ENCODE data around the gene BOD1. TPM values are rescaled to one million over a fixed set of nuclear protein-coding genes. Genes with fewer than 3 reads are reported as not detected.
A peak's percentile ranks its signal among the peaks of the same experiment; 100 is the strongest.

BOD1 gene
- total RNA-seq, 1 donor from 2014 or later = 81.7 TPM

- DNase-seq (ENCODE audit: low read depth) = no peak
- Histone ChIP-seq H3K4me3 (ENCODE audit: low read depth, low read length) (no peak overlapping the region), H3K27me3 (ENCODE audit: control insufficient read depth, insufficient read depth, low read length) (no peaks in the 10 kb centered on the region), H3K36me3 (ENCODE audit: control insufficient read depth, insufficient read depth, low read length) (no peaks in the 10 kb centered on the region)
- TF ChIP-seq, protein P1, sequence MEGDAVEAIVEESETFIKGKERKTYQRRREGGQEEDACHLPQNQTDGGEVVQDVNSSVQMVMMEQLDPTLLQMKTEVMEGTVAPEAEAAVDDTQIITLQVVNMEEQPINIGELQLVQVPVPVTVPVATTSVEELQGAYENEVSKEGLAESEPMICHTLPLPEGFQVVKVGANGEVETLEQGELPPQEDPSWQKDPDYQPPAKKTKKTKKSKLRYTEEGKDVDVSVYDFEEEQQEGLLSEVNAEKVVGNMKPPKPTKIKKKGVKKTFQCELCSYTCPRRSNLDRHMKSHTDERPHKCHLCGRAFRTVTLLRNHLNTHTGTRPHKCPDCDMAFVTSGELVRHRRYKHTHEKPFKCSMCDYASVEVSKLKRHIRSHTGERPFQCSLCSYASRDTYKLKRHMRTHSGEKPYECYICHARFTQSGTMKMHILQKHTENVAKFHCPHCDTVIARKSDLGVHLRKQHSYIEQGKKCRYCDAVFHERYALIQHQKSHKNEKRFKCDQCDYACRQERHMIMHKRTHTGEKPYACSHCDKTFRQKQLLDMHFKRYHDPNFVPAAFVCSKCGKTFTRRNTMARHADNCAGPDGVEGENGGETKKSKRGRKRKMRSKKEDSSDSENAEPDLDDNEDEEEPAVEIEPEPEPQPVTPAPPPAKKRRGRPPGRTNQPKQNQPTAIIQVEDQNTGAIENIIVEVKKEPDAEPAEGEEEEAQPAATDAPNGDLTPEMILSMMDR (IDR thresholded peaks at IDR 0.05; ENCODE audit: insufficient read depth, low read length, poor library complexity, severe bottlenecking) = no peak
These were observed 31.9 kb upstream of the BOD1 start for GRCh38 chr5:173648308-173648866.

DNA sequence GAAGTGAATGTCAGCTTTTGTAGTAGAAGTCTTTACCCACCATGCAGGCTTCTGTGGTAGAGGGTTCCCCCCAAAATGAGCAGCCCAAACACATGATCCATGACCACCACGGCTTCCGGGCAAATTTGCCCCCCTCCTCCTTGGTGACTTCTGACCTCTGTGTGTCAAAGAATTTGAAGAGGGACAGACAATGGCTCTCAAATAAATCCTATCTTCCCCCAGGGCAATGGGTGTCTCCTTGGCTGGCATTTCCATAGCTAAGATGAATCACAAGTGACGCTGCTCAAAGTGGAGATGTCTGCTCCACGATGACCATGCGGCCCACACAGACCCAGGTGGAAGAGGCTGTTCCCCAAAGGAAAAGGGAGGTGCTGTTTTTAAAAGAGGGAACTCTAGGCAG lies 30.2 kb upstream of the BOD1 start:
- H3K27me3 ChIP-seq (ENCODE audit: control insufficient read depth, insufficient read depth, low read length) = no peaks in the 10 kb centered on the region
- DNase-seq (ENCODE audit: low read depth) = no peak
- TF ChIP-seq, protein P1 (IDR thresholded peaks at IDR 0.05; ENCODE audit: insufficient read depth, low read length, poor library complexity, severe bottlenecking) = no peak

DNA sequence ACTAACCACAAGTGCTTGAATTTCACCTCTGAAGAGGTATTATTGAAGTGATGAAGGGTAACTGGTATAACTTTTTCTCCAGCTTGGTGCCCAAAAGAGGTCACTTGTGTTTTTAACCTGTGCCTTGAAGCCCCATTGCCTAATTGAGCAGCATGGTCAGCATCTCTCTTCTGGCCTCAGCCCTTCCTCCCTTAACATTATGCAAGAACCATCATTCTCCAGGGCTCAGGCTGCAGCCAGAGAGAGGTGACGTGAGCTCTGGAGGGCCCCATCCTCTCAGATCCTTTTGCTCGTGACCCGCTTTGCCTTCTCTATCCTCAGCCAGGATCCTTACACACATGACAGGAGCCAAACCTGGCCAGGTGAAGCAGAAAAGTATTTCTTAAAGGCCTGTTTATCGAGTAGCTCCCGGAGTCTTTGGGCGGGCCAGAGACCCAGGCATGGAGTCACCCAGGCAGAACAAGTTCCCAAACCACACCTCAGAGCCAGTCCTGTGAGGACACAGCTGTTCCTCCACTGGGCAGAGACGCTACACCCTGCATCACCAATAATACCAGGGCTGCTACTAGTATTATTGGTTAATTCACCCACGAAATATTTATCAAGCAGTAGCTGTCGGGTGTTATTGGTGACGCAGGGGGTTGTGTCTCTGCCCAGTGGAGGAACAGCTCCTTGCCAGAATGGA lies 29.6 kb upstream of the BOD1 start:
- Histone ChIP-seq H3K4me3 (ENCODE audit: low read depth, low read length) (no peak overlapping the region), H3K27me3 (ENCODE audit: control insufficient read depth, insufficient read depth, low read length) (peaks cover 3% of the 10 kb centered on the region), H3K36me3 (ENCODE audit: control insufficient read depth, insufficient read depth, low read length) (no peaks in the 10 kb centered on the region)
- TF ChIP-seq, protein P1 (IDR thresholded peaks at IDR 0.05; ENCODE audit: insufficient read depth, low read length, poor library complexity, severe bottlenecking) = no peak
- DNase-seq (ENCODE audit: low read depth) = no peak

More for the DNA sequence above, 30.2 kb upstream of the BOD1 start:
- no peak overlapping the region for H3K4me3 ChIP-seq (ENCODE audit: low read depth, low read length)
- H3K36me3 ChIP-seq (ENCODE audit: control insufficient read depth, insufficient read depth, low read length) = no peaks in the 10 kb centered on the region

- DNase-seq (ENCODE audit: low read depth) = peak; percentile 35
- peaks cover 3% of the 10 kb centered on the region for H3K27me3 ChIP-seq (ENCODE audit: control insufficient read depth, insufficient read depth, low read length)
- H3K36me3 ChIP-seq (ENCODE audit: control insufficient read depth, insufficient read depth, low read length) = no peaks in the 10 kb centered on the region
- TF ChIP-seq, protein P1 (IDR thresholded peaks at IDR 0.05; ENCODE audit: insufficient read depth, low read length, poor library complexity, severe bottlenecking) = no peak
- H3K4me3 ChIP-seq (ENCODE audit: low read depth, low read length) = no peak overlapping the region
These were observed 29.0 kb upstream of the BOD1 start for GRCh38 chr5:173645437-173645807.

- Histone ChIP-seq H3K36me3 (ENCODE audit: control insufficient read depth, insufficient read depth, low read length) (no peaks in the 10 kb centered on the region), H3K27me3 (ENCODE audit: control insufficient read depth, insufficient read depth, low read length) (peaks cover 3% of the 10 kb centered on the region), H3K4me3 (ENCODE audit: low read depth, low read length) (no peak overlapping the region)
- no peak for DNase-seq (ENCODE audit: low read depth)
- TF ChIP-seq, protein P1 (IDR thresholded peaks at IDR 0.05; ENCODE audit: insufficient read depth, low read length, poor library complexity, severe bottlenecking) = no peak
These were observed 28.4 kb upstream of the BOD1 start for GRCh38 chr5:173644673-173645436.

Data from kidney epithelial cell (primary cell).